CD4-positive, alpha-beta T cell treated with Interleukin-1 beta for 1 hour (primary cell): ENCODE measurements around the gene HNRNPL.
"Not testable (repeated sequence)": the region's sequence is repeated elsewhere in the genome, so short reads cannot be mapped to it uniquely, and the experiment has no call there.

Experiments used
- DNase-seq, 2 donors: peaks; one replicate each; pipeline ENCODE4 v3.0.0-alpha.2; 2020 to 2022

Gene HNRNPL

GRCh38 chr19:38825936-38826335 is 23.9 kb downstream of the HNRNPL start:
- DNase-seq: not testable (repeated sequence)

GRCh38 chr19:38821230-38821825 is 28.5 kb downstream of the HNRNPL start:
- DNase-seq: not testable (repeated sequence)

GRCh38 chr19:38819231-38819920 is 30.4 kb downstream of the HNRNPL start:
- no peak for DNase-seq

GRCh38 chr19:38817081-38817480 is 32.7 kb downstream of the HNRNPL start:
- no peak for DNase-seq

GRCh38 chr19:38816131-38816750 is 33.5 kb downstream of the HNRNPL start:
- DNase-seq: no peak

GRCh38 chr19:38815059-38816001 is 34.5 kb downstream of the HNRNPL start:
- no peak for DNase-seq

- not testable (repeated sequence) for DNase-seq
Observed at GRCh38 chr19:38813932-38814331, 35.9 kb downstream of the HNRNPL start.

GRCh38 chr19:38813323-38813722 is 36.5 kb downstream of the HNRNPL start:
- no peak for DNase-seq

GRCh38 chr19:38812841-38813320 is 36.9 kb downstream of the HNRNPL start, which contains the start of gene LGALS4:
Gene LGALS4, minus strand, starts transcription at chr19:38812945. Its CDS starts 59 bp downstream, at chr19:38812886.
- DNase-seq: no peak

GRCh38 chr19:38812009-38812840 is 37.6 kb downstream of the HNRNPL start:
- DNase-seq: no peak

- no peak for DNase-seq
Observed at GRCh38 chr19:38809592-38810252, 40.1 kb downstream of the HNRNPL start.

- no peak for DNase-seq
Observed at GRCh38 chr19:38808741-38809140, 41.0 kb downstream of the HNRNPL start.

GRCh38 chr19:38807374-38808098 is 42.2 kb downstream of the HNRNPL start:
- not testable (repeated sequence) for DNase-seq

- DNase-seq: no peak
Observed at GRCh38 chr19:38806371-38806770, 43.4 kb downstream of the HNRNPL start.

- DNase-seq: no peak
Observed at GRCh38 chr19:38805180-38805579, 44.6 kb downstream of the HNRNPL start.

- DNase-seq: no peak
Observed at GRCh38 chr19:38803543-38803942, 46.2 kb downstream of the HNRNPL start.

- DNase-seq: no peak
Observed at GRCh38 chr19:38801359-38802095, 48.3 kb downstream of the HNRNPL start.

- no peak for DNase-seq
Observed at GRCh38 chr19:38800577-38801347, 49.0 kb downstream of the HNRNPL start.

GRCh38 chr19:38799104-38799503 is 50.7 kb downstream of the HNRNPL start:
- DNase-seq: no peak
